GM21390 (cell line): Measurements from ENCODE around the gene LRBA.

Experiments
- ATAC-seq: cut with Tn5 transposase; IDR thresholded peaks from one replicate; pipeline ENCODE4 v1.9.1; 2021; ENCODE audit not compliant: unreplicated experiment

The LRBA gene

GRCh38 chr4:150609131-150609530 is 406.0 kb downstream of the LRBA start:
- ATAC-seq, result no peak

GRCh38 chr4:150600812-150601445 is 414.2 kb downstream of the LRBA start:
- no peak for ATAC-seq

- ATAC-seq, result no peak
These were observed 415.5 kb downstream of the LRBA start for GRCh38 chr4:150599547-150599946.

GRCh38 chr4:150598909-150599308 is 416.2 kb downstream of the LRBA start:
- no peak for ATAC-seq

- ATAC-seq, result no peak
These were observed 421.1 kb downstream of the LRBA start for GRCh38 chr4:150593996-150594395.

GRCh38 chr4:150591904-150592303 is 423.2 kb downstream of the LRBA start:
- no peak for ATAC-seq

- ATAC-seq, result no peak
These were observed 423.7 kb downstream of the LRBA start for GRCh38 chr4:150591406-150591805.

- ATAC-seq, result no peak
These were observed 424.5 kb downstream of the LRBA start for GRCh38 chr4:150590631-150591030.

- ATAC-seq, result no peak
These were observed 425.9 kb downstream of the LRBA start for GRCh38 chr4:150589157-150589556.

GRCh38 chr4:150588316-150588715 is 426.8 kb downstream of the LRBA start:
- ATAC-seq, result no peak

- ATAC-seq, result no peak
These were observed 428.8 kb downstream of the LRBA start for GRCh38 chr4:150586162-150586810.

GRCh38 chr4:150585611-150586010 is 429.5 kb downstream of the LRBA start:
- no peak for ATAC-seq

GRCh38 chr4:150584111-150584915 is 430.8 kb downstream of the LRBA start:
- no peak for ATAC-seq

GRCh38 chr4:150583287-150584110 is 431.6 kb downstream of the LRBA start:
- ATAC-seq, result no peak

- no peak for ATAC-seq
These were observed 432.2 kb downstream of the LRBA start for GRCh38 chr4:150582873-150583286.

- no peak for ATAC-seq
These were observed 432.8 kb downstream of the LRBA start, which contains the start of gene MAB21L2 for GRCh38 chr4:150582146-150582872. MAB21L2 (plus strand) TSS chr4:150582151; CDS start chr4:150583030, 879 bp downstream.

GRCh38 chr4:150581641-150582051 is 433.4 kb downstream of the LRBA start:
- ATAC-seq, result no peak

- no peak for ATAC-seq
These were observed 434.0 kb downstream of the LRBA start for GRCh38 chr4:150581056-150581605.

GRCh38 chr4:150580306-150580705 is 434.8 kb downstream of the LRBA start:
- no peak for ATAC-seq
